ENCODE results near the gene MRPL39.

The MRPL39 gene

DNA sequence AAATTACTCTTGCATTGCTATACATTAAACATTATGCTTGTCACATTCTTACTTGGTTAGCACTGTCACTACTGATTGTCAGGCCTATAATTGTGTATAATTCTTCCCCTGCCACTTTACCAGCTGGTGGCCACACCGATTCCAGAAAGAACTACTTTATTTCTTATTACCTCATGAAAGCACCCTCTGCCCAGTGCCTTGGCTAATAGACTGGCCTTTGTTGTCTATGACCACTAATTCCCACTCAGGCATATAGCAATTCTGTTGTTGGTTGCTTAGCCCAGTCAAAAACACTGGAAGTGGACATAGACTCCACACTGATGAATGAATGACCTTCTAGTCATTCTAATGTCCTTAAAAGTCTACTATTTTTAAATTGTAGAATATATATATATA is 35.6 kb downstream of the MRPL39 start:
- TF ChIP-seq, protein P1, sequence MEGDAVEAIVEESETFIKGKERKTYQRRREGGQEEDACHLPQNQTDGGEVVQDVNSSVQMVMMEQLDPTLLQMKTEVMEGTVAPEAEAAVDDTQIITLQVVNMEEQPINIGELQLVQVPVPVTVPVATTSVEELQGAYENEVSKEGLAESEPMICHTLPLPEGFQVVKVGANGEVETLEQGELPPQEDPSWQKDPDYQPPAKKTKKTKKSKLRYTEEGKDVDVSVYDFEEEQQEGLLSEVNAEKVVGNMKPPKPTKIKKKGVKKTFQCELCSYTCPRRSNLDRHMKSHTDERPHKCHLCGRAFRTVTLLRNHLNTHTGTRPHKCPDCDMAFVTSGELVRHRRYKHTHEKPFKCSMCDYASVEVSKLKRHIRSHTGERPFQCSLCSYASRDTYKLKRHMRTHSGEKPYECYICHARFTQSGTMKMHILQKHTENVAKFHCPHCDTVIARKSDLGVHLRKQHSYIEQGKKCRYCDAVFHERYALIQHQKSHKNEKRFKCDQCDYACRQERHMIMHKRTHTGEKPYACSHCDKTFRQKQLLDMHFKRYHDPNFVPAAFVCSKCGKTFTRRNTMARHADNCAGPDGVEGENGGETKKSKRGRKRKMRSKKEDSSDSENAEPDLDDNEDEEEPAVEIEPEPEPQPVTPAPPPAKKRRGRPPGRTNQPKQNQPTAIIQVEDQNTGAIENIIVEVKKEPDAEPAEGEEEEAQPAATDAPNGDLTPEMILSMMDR (IDR thresholded peaks at IDR 0.05; ENCODE audit: poor library complexity, severe bottlenecking), result no peak
- no peak overlapping the region for H3K4me3 ChIP-seq (ENCODE audit: severe bottlenecking)
- no peaks in the 10 kb centered on the region for H3K27me3 ChIP-seq (ENCODE audit: insufficient read depth, poor library complexity, severe bottlenecking)
- peaks cover 4% of the 10 kb centered on the region for H3K36me3 ChIP-seq (ENCODE audit: low read depth)
- peaks cover 9% of the 10 kb centered on the region for H3K4me1 ChIP-seq (ENCODE audit: insufficient read depth, poor library complexity, severe bottlenecking)
- no peak for DNase-seq (ENCODE audit: low spot score)
- no peaks in the 10 kb centered on the region for H3K9me3 ChIP-seq (ENCODE audit: severe bottlenecking)
- no peak for ATAC-seq (ENCODE audit: low read depth)
- no peak overlapping the region for H3K27ac ChIP-seq (ENCODE audit: poor library complexity, severe bottlenecking)

DNA sequence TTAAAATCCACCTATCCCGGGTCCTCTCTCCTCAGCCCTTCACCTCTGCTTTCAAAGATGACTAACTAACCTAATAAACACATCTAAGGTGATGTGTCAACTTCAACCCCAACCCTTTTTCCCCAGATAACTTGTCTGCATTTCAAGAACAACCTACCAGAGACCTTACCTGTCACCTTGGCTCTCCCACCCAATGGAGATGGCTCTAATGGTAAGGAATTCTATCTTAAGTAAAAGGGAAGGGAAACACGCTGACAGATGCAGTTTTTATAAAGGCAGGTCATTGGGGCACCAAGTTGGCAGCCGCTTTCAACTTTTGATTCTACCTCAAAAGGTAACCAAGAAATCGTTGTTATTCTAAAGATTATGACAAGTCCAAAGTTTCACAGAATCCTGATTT is 37.6 kb downstream of the MRPL39 start:
- Histone ChIP-seq H3K36me3 (ENCODE audit: low read depth) (peaks cover 4% of the 10 kb centered on the region; the same call in 1 of the 2 replicates), H3K4me3 (ENCODE audit: severe bottlenecking) (no peak overlapping the region), H3K4me1 (ENCODE audit: insufficient read depth, poor library complexity, severe bottlenecking) (peaks cover 9% of the 10 kb centered on the region)

DNA sequence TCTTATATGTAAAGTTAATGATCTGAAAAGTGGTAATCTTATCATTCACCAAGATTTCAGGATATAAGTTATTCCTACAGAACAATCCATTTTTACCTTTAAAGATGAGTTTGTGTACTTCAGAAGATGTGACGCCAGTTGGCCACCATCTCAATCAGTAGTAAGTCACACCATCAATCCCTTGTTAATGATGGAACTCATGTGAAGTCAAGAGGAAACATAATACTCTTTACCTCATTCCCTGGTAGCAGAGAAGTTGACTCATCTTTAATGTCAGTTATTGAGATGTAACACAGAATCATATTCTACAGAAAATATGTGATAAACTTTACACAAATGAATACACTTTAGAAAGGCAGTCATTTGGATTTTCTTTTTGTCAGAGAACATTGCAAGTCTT is 38.2 kb downstream of the MRPL39 start:
- no peaks in the 10 kb centered on the region for H3K27me3 ChIP-seq (ENCODE audit: insufficient read depth, poor library complexity, severe bottlenecking)
- no peak overlapping the region for H3K4me3 ChIP-seq (ENCODE audit: severe bottlenecking)
- H3K36me3 ChIP-seq (ENCODE audit: low read depth), result peaks cover 4% of the 10 kb centered on the region; the same call in 1 of the 2 replicates
- no peaks in the 10 kb centered on the region for H3K9me3 ChIP-seq (ENCODE audit: severe bottlenecking)
- TF ChIP-seq, protein P1 (IDR thresholded peaks at IDR 0.05; ENCODE audit: poor library complexity, severe bottlenecking), result no peak
- ATAC-seq (ENCODE audit: low read depth), result no peak
- peaks cover 6% of the 10 kb centered on the region for H3K4me1 ChIP-seq (ENCODE audit: insufficient read depth, poor library complexity, severe bottlenecking)
- DNase-seq (ENCODE audit: low spot score), result no peak
- H3K27ac ChIP-seq (ENCODE audit: poor library complexity, severe bottlenecking), result no peak overlapping the region

More for the DNA sequence above, 37.6 kb downstream of the MRPL39 start:
- TF ChIP-seq, protein P1 (IDR thresholded peaks at IDR 0.05; ENCODE audit: poor library complexity, severe bottlenecking), result no peak
- no peaks in the 10 kb centered on the region for H3K27me3 ChIP-seq (ENCODE audit: insufficient read depth, poor library complexity, severe bottlenecking)
- DNase-seq (ENCODE audit: low spot score) (no peak), ATAC-seq (ENCODE audit: low read depth) (no peak)
- no peak overlapping the region for H3K27ac ChIP-seq (ENCODE audit: poor library complexity, severe bottlenecking)
- no peaks in the 10 kb centered on the region for H3K9me3 ChIP-seq (ENCODE audit: severe bottlenecking)

DNA sequence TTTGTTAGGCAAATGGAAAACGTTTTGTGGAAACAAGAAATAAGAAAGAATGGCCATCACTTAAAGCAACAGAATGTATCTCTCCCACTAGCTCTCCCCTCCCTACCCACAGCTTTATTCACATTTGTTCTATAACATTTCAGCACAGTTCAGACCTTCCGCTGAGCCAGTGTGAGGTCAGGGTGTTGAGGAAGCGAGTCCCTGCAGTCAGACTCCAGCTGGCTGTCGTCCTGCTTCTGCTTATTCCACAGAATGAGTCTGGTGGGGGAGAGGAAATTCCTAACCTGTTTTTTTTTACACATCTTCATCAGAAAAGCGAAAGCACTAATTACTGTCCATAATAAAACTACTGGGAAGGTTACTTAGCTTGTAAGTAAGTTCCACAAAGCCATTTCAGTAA is 39.0 kb downstream of the MRPL39 start:
- no peak for ATAC-seq (ENCODE audit: low read depth)
- Histone ChIP-seq H3K27me3 (ENCODE audit: insufficient read depth, poor library complexity, severe bottlenecking) (no peaks in the 10 kb centered on the region), H3K4me3 (ENCODE audit: severe bottlenecking) (no peak overlapping the region), H3K36me3 (ENCODE audit: low read depth) (peaks cover 4% of the 10 kb centered on the region; the same call in 1 of the 2 replicates), H3K9me3 (ENCODE audit: severe bottlenecking) (no peaks in the 10 kb centered on the region), H3K27ac (ENCODE audit: poor library complexity, severe bottlenecking) (no peak overlapping the region), H3K4me1 (ENCODE audit: insufficient read depth, poor library complexity, severe bottlenecking) (no peaks in the 10 kb centered on the region)
- no peak for DNase-seq (ENCODE audit: low spot score)
- TF ChIP-seq, protein P1 (IDR thresholded peaks at IDR 0.05; ENCODE audit: poor library complexity, severe bottlenecking), result no peak

DNA sequence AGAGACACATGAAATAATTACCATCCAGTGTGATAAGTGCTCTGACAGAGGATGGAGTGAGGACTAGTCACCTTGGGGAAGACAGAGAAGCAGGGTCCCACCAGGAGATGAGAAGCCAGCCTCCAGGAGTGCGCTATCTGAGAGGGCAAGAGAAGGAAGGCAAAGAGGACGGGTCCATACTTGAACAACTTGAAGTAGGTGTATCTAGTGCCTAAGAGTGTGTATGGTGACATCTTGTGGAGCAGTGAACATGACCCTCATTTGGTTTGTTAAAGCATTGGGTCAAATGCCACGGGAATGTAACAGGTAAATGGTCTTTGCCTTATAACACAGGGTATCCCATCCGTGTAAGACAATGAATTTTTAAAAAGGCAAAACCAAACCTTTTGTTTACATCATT is 39.8 kb downstream of the MRPL39 start:
- H3K4me3 ChIP-seq (ENCODE audit: severe bottlenecking), result no peak overlapping the region
- H3K4me1 ChIP-seq (ENCODE audit: insufficient read depth, poor library complexity, severe bottlenecking), result peaks cover 5% of the 10 kb centered on the region
- H3K9me3 ChIP-seq (ENCODE audit: severe bottlenecking), result no peaks in the 10 kb centered on the region
- no peak overlapping the region for H3K27ac ChIP-seq (ENCODE audit: poor library complexity, severe bottlenecking)
- no peaks in the 10 kb centered on the region for H3K27me3 ChIP-seq (ENCODE audit: insufficient read depth, poor library complexity, severe bottlenecking)
- H3K36me3 ChIP-seq (ENCODE audit: low read depth), result peaks cover 3% of the 10 kb centered on the region; the same call in 1 of the 2 replicates
- TF ChIP-seq, protein P1 (IDR thresholded peaks at IDR 0.05; ENCODE audit: poor library complexity, severe bottlenecking), result no peak
- ATAC-seq (ENCODE audit: low read depth) (no peak), DNase-seq (ENCODE audit: low spot score) (no peak)

All from RWPE2 (cell line).